HCT116 (cell line): Measurements from ENCODE around the gene MUSK. TPM values are rescaled to one million over a fixed set of nuclear protein-coding genes. Genes with fewer than 3 reads are reported as not detected.

Source experiments
- ATAC-seq: fragments of 200-7000 bp; cut with Tn5 transposase; 2 replicates; pipeline ENCODE4 v1.9.1; 2020; ENCODE audit warnings: mild to moderate bottlenecking, moderate library complexity
- BruUV-seq: library from RNA; stranded (reverse); fragments of 400-500 nt; replicated peaks from 2 replicates; lab custom pipeline; 2021; lab: Mats Ljungman, UMichigan
- CTCF ChIA-PET: fragments of 300-600 bp; sonication (Branson Sonifier 250); formaldehyde crosslinking; loops from one replicate; lab custom pipeline; 2021; ENCODE audit warnings: antibody characterized with exemption; lab: Charles Lee
- POLR2A ChIA-PET: fragments of 300-600, 350-600 bp; sonication (Branson Sonifier 250); formaldehyde crosslinking; loops from one replicate; lab custom pipeline; 2021; ENCODE audit warnings: antibody characterized with exemption; lab: Charles Lee
- RAD21 ChIA-PET, 2 experiments: fragments of 300-600 bp; sonication (Branson Sonifier 250); formaldehyde crosslinking; loops; one replicate each; lab custom pipeline; 2023; ENCODE audit warnings: low total read pairs in 2 of 2; ENCODE audit not compliant: uncharacterized antibody in 2 of 2, unreplicated experiment in 2 of 2, low non-redundant PET in 1 of 2; lab: Charles Lee
- DNase-seq: peaks from one replicate; pipeline ENCODE4 v3.0.0-alpha.2; 2010; ENCODE audit warnings: low read depth, low spot score
- H2AFZ ChIP-seq: fragments of 200-600 bp; shearing (Covaris generic), sonication (generic); 2 replicates; pipeline ENCODE4 v1.6.1; 2017; ENCODE audit warnings: low read depth, mixed run types, mixed read lengths, antibody characterized with exemption, low read length; ENCODE audit not compliant: poor library complexity, severe bottlenecking
- H3K27ac ChIP-seq: 2 replicates; pipeline ENCODE4 v1.5.1; 2012; ENCODE audit warnings: low read depth, low read length
- H3K27me3 ChIP-seq: fragments of 200-600 bp; sonication (generic); 2 replicates; pipeline ENCODE4 v1.6.1; 2016; ENCODE audit warnings: mixed run types, low read length, mixed read lengths; ENCODE audit not compliant: insufficient read depth
- H3K36me3 ChIP-seq, 2 experiments: fragments of 200-500 bp in 1 of 2; fragments of 200-600 bp in 1 of 2; sonication (Bioruptor generic) in 1 of 2; sonication (generic) in 1 of 2; 2 replicates each; pipeline versions ENCODE4 v1.5.1 to v1.6.1; 2014 to 2016; ENCODE audit warnings: low read length in 2 of 2, inconsistent platforms in 1 of 2, mixed read lengths in 1 of 2, mixed run types in 1 of 2; ENCODE audit not compliant: insufficient read depth in 2 of 2, control insufficient read depth in 1 of 2
- H3K4me1 ChIP-seq, 2 experiments: fragments of 200-600 bp in 1 of 2; sonication (generic) in 1 of 2; 2 replicates each; pipeline versions ENCODE4 v1.5.1 to v1.6.1; 2012 to 2017; ENCODE audit warnings: low read length in 2 of 2, inconsistent platforms in 1 of 2, mild to moderate bottlenecking in 1 of 2, mixed read lengths in 1 of 2, mixed run types in 1 of 2, moderate library complexity in 1 of 2; ENCODE audit not compliant: insufficient read depth in 2 of 2, control insufficient read depth in 1 of 2
- H3K4me2 ChIP-seq: fragments of 200-600 bp; sonication (generic); 2 replicates; pipeline ENCODE4 v1.6.1; 2017; ENCODE audit warnings: mixed run types, low read length, mixed read lengths
- H3K4me3 ChIP-seq, 2 experiments: fragments of 200-600 bp in 1 of 2; sonication (generic) in 1 of 2; replicated peaks in 1 of 2; 2 replicates each; pipeline ENCODE4 v1.5.1; 2011 to 2016; ENCODE audit warnings: low read length in 2 of 2, control low read depth in 1 of 2, low read depth in 1 of 2, mild to moderate bottlenecking in 1 of 2, mixed read lengths in 1 of 2, mixed run types in 1 of 2
- H3K79me2 ChIP-seq: fragments of 200-600 bp; sonication (generic); 2 replicates; pipeline ENCODE4 v1.6.1; 2017; ENCODE audit warnings: mild to moderate bottlenecking, mixed run types, low read length, moderate library complexity, mixed read lengths; ENCODE audit not compliant: insufficient read depth
- H3K9ac ChIP-seq: fragments of 200-600 bp; sonication (generic); 2 replicates; pipeline ENCODE4 v1.6.1; 2016; ENCODE audit warnings: low read length, mixed read lengths
- H3K9me2 ChIP-seq: fragments of 200-600 bp; sonication (generic), shearing (Covaris generic); 2 replicates; pipeline ENCODE4 v1.6.1; 2017; ENCODE audit warnings: mixed run types, mild to moderate bottlenecking, moderate library complexity; ENCODE audit not compliant: insufficient read depth
- H3K9me3 ChIP-seq, 2 experiments: fragments of 200-500 bp in 1 of 2; fragments of 200-600 bp in 1 of 2; sonication (Bioruptor generic) in 1 of 2; sonication (generic) in 1 of 2; 2 replicates each; pipeline ENCODE4 v1.6.1; 2014 to 2017; ENCODE audit warnings: low read length in 2 of 2, mixed read lengths in 2 of 2, inconsistent platforms in 1 of 2, low read depth in 1 of 2, mild to moderate bottlenecking in 1 of 2, mixed run types in 1 of 2, moderate library complexity in 1 of 2; ENCODE audit not compliant: control insufficient read depth in 1 of 2, insufficient read depth in 1 of 2
- H4K20me1 ChIP-seq: fragments of 200-600 bp; sonication (generic), shearing (Covaris generic); 2 replicates; pipeline ENCODE4 v1.6.1; 2017; ENCODE audit warnings: mixed run types, mild to moderate bottlenecking, moderate library complexity; ENCODE audit not compliant: insufficient read depth
- CBX3 ChIP-seq: IDR thresholded peaks from 2 replicates; pipeline ENCODE4 v1.6.1; 2012; ENCODE audit warnings: low read depth
- EZH2 ChIP-seq: fragments of 200-600 bp; sonication (generic); IDR thresholded peaks from 2 replicates; pipeline ENCODE4 v1.6.1; 2017; ENCODE audit warnings: antibody characterized with exemption, mixed run types
- JUND ChIP-seq: IDR thresholded peaks from 2 replicates; pipeline ENCODE4 v1.6.1; 2012
- POLR2AphosphoS5 ChIP-seq: IDR thresholded peaks from 2 replicates; pipeline ENCODE4 v1.6.1; 2011; ENCODE audit warnings: mild to moderate bottlenecking, low read depth, low read length, moderate library complexity
- REST ChIP-seq: IDR thresholded peaks from 2 replicates; pipeline ENCODE4 v1.6.1; 2012; ENCODE audit warnings: low read depth
- SP1 ChIP-seq: IDR thresholded peaks from 2 replicates; pipeline ENCODE4 v1.6.1; 2012; ENCODE audit warnings: low read depth
- TCF7L2 ChIP-seq: IDR thresholded peaks from 2 replicates; pipeline ENCODE4 v1.7.0; 2011; ENCODE audit warnings: borderline replicate concordance, inconsistent platforms; ENCODE audit not compliant: insufficient read depth, insufficient read length; ENCODE audit errors: extremely low read depth
- YY1 ChIP-seq: IDR thresholded peaks from 2 replicates; pipeline ENCODE4 v1.6.1; 2011; ENCODE audit warnings: low read length, low read depth, moderate library complexity, mild to moderate bottlenecking; ENCODE audit not compliant: insufficient replicate concordance; ENCODE audit errors: extremely low read depth
- ZBTB33 ChIP-seq: IDR thresholded peaks from 2 replicates; pipeline ENCODE4 v1.6.1; 2011; ENCODE audit warnings: mild to moderate bottlenecking, low read length, moderate library complexity; ENCODE audit not compliant: insufficient replicate concordance; ENCODE audit errors: extremely low read depth
- ZFX ChIP-seq: fragments of 450-650 bp; IDR thresholded peaks from 2 replicates; pipeline ENCODE4 v1.6.1; 2017
- intact Hi-C: fragments of 100-400 bp; cut with micrococcal nuclease; formaldehyde crosslinking; loops from 2 replicates; pipeline ENCODE4 v1.10.0; 2022
- total RNA-seq: library from RNA; stranded (reverse); gene quantifications from one replicate; pipeline ENCODE4 v1.2.1, GENCODE V29; 2021; ENCODE audit not compliant: unreplicated experiment

The MUSK gene
- total RNA-seq, 1 experiment from 2014 or later = not detected

- DNase-seq = no peak
- no peak overlapping the region for H3K27ac ChIP-seq
- H2AFZ ChIP-seq = no peak overlapping the region
- RAD21 ChIA-PET = no interaction called here
- no peaks in the 10 kb centered on the region for H4K20me1 ChIP-seq
- no peaks in the 10 kb centered on the region for H3K27me3 ChIP-seq
- H3K4me1 ChIP-seq = no peaks in the 10 kb centered on the region
- no TSS peak for BruUV-seq
- POLR2A ChIA-PET = interaction anchor here (0.7 kb wide), 1 partner anchor 1283 kb away, joined by 3 read pairs; no protein-coding TSS in a partner anchor
- ATAC-seq = no peak
- H3K9me2 ChIP-seq = no peaks in the 10 kb centered on the region; the same call in 1 of the 2 replicates
- no peaks in the 10 kb centered on the region for H3K36me3 ChIP-seq
- no peak overlapping the region for H3K4me2 ChIP-seq
- no peaks in the 10 kb centered on the region for H3K79me2 ChIP-seq
- CTCF ChIA-PET = no interaction called here
- no peak overlapping the region for H3K9ac ChIP-seq
- intact Hi-C loops = no loop called here
- TF ChIP-seq ZFX (no peak), TCF7L2 (peak; percentile 22), POLR2AphosphoS5 (no peak)
- H3K4me3 ChIP-seq = no peak overlapping the region
- no peaks in the 10 kb centered on the region for H3K9me3 ChIP-seq
Measured at GRCh38 chr9:110777196-110777875, 108.7 kb downstream of the MUSK start.

GRCh38 chr9:110777876-110778215, 109.3 kb downstream of the MUSK start:
- no peaks in the 10 kb centered on the region for H4K20me1 ChIP-seq
- H3K4me3 ChIP-seq = no peak overlapping the region
- BruUV-seq = no TSS peak
- no peaks in the 10 kb centered on the region for H3K79me2 ChIP-seq
- no peak overlapping the region for H3K9ac ChIP-seq
- H3K36me3 ChIP-seq = no peaks in the 10 kb centered on the region
- no peaks in the 10 kb centered on the region; the same call in 1 of the 2 replicates for H3K9me2 ChIP-seq
- ChIA-PET CTCF (no interaction called here), RAD21 (no interaction called here), POLR2A (interaction anchor here (0.7 kb wide), 1 partner anchor 1283 kb away, joined by 3 read pairs; no protein-coding TSS in a partner anchor)
- H3K27me3 ChIP-seq = no peaks in the 10 kb centered on the region
- H3K4me1 ChIP-seq = no peaks in the 10 kb centered on the region
- H3K27ac ChIP-seq = no peak overlapping the region
- intact Hi-C loops = no loop called here
- H2AFZ ChIP-seq = no peak overlapping the region
- TF ChIP-seq REST = no peak
- TF ChIP-seq EZH2 = no peak
- TF ChIP-seq JUND = no peak
- no peak for TF ChIP-seq ZFX
- no peak for TF ChIP-seq ZBTB33
- TF ChIP-seq CBX3 = no peak
- no peak for TF ChIP-seq SP1
- TF ChIP-seq YY1 = no peak
- TF ChIP-seq POLR2AphosphoS5 = no peak
- no peak for ATAC-seq
- H3K4me2 ChIP-seq = no peak overlapping the region
- no peaks in the 10 kb centered on the region for H3K9me3 ChIP-seq
- DNase-seq = no peak
